Mesothelial cell of epicardium (in vitro differentiated cells): ENCODE results near the gene ROBO1. TPM values are rescaled to one million over a fixed set of nuclear protein-coding genes. Genes with fewer than 3 reads are reported as not detected.
A peak's percentile ranks its signal among the peaks of the same experiment; 100 is the strongest.
"Not testable (repeated sequence)": the region's sequence is repeated elsewhere in the genome, so short reads cannot be mapped to it uniquely, and the experiment has no call there.

Experiments
- DNase-seq, 2 experiments: peaks; one replicate each; pipeline ENCODE4 v3.0.0; 2021; ENCODE audit warnings: low spot score in 2 of 2; ENCODE audit not compliant: unreplicated experiment in 2 of 2
- H3K27ac Mint-ChIP-seq: 2 replicates; pipeline ENCODE4 v1.8.0; 2021; ENCODE audit warnings: mixed read lengths
- H3K27me3 Mint-ChIP-seq: 2 replicates; pipeline ENCODE4 v1.8.0; 2021; ENCODE audit warnings: low read depth, mixed read lengths
- H3K36me3 Mint-ChIP-seq: 2 replicates; pipeline ENCODE4 v1.8.0; 2021; ENCODE audit warnings: mixed read lengths
- H3K4me1 Mint-ChIP-seq: 2 replicates; pipeline ENCODE4 v1.8.0; 2021; ENCODE audit warnings: mixed read lengths
- H3K4me3 Mint-ChIP-seq: 2 replicates; pipeline ENCODE4 v1.8.0; 2021; ENCODE audit warnings: mild to moderate bottlenecking, moderate library complexity, mixed read lengths
- H3K9me3 Mint-ChIP-seq: 2 replicates; pipeline ENCODE4 v1.8.0; 2021; ENCODE audit warnings: mixed read lengths
- total RNA-seq: library from RNA; stranded (reverse); gene quantifications from 3 replicates; pipeline ENCODE4 v1.2.1, GENCODE V29; 2021
- TF ChIP-seq, protein P1 (sequence below): fragments of 200-600 bp; sonication (generic); IDR thresholded peaks from one replicate; pipeline ENCODE4 v1.5.0; 2021; ENCODE audit warnings: antibody characterized with exemption; ENCODE audit not compliant: unreplicated experiment

ROBO1 gene
- total RNA-seq, 1 donor from 2014 or later, result 143 TPM

DNA sequence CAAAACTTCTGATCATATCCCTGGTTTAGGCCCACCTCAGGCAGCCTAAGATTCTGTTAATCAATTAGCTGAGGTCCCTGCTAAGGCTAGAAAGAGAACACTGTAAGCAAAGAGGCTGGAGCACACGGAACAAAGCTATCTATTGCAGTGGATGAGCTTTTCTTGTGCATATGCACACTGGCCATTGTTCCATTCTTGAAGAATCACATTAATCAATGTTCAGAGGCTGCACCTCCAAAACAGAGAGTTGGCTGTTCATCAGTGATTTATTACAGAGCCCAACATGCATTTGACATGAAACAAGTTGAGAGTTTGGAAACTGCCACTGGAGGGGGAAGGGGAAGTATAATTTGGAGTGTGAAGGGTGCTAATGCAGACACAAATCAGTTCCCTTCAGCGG lies 873.0 kb downstream of the ROBO1 start:
- Mint-ChIP-seq H3K9me3 (peaks cover 14% of the 10 kb centered on the region), H3K36me3 (peaks cover 16% of the 10 kb centered on the region), H3K4me3 (no peak overlapping the region), H3K4me1 (peaks cover 27% of the 10 kb centered on the region), H3K27ac (no peak overlapping the region), H3K27me3 (no peaks in the 10 kb centered on the region)
- TF ChIP-seq, protein P1, sequence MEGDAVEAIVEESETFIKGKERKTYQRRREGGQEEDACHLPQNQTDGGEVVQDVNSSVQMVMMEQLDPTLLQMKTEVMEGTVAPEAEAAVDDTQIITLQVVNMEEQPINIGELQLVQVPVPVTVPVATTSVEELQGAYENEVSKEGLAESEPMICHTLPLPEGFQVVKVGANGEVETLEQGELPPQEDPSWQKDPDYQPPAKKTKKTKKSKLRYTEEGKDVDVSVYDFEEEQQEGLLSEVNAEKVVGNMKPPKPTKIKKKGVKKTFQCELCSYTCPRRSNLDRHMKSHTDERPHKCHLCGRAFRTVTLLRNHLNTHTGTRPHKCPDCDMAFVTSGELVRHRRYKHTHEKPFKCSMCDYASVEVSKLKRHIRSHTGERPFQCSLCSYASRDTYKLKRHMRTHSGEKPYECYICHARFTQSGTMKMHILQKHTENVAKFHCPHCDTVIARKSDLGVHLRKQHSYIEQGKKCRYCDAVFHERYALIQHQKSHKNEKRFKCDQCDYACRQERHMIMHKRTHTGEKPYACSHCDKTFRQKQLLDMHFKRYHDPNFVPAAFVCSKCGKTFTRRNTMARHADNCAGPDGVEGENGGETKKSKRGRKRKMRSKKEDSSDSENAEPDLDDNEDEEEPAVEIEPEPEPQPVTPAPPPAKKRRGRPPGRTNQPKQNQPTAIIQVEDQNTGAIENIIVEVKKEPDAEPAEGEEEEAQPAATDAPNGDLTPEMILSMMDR, result no peak
- DNase-seq, result no peak

DNA sequence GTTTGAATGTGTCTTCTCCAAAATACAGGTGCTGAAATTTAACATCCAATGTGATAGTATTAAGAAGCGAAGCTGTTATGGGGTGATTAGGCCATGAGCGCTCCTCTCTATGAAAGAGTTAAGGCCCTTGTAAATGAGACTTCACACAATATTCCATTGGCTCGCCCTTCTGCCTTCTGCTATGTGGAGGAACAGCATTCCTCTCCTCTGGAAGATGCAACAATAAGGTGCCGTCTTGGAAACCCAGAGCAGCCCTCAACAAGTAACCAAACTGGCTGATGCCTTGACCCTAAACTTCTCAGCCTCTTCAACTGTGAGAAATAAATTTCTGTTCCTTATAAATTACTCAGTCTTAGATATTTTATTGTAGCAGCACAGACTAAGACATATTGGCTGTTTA lies 874.6 kb downstream of the ROBO1 start:
- Mint-ChIP-seq H3K9me3 (peaks cover 14% of the 10 kb centered on the region), H3K4me3 (no peak overlapping the region), H3K36me3 (peaks cover 16% of the 10 kb centered on the region), H3K27me3 (no peaks in the 10 kb centered on the region), H3K27ac (no peak overlapping the region), H3K4me1 (peaks cover 41% of the 10 kb centered on the region)
- no peak for DNase-seq
- TF ChIP-seq, protein P1, result no peak

DNA sequence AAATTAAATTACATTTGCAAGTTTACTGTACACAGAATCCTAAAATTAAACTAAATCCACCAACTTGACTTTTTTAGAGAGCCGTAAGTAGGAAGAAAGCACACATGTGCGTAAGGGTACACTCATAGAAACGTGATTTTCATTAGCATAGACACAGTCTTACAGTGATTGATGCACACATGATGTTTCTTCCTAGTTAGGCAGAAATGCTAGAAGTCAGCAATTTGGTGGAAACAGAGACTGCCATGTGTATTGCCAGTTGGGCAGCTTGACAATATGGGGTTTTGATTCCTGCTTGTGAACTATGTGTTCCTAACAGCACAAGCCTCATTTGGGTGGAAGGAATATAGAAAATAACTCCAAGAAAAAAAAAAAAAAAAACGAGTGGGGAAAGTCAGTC lies 878.5 kb downstream of the ROBO1 start:
- DNase-seq, result no peak
- TF ChIP-seq, protein P1, result no peak
- H3K9me3 Mint-ChIP-seq, result peaks cover 14% of the 10 kb centered on the region
- no peak overlapping the region for H3K4me3 Mint-ChIP-seq
- H3K27me3 Mint-ChIP-seq, result no peaks in the 10 kb centered on the region
- H3K36me3 Mint-ChIP-seq, result peaks cover 16% of the 10 kb centered on the region
- peak overlapping the region; percentile 32 for H3K27ac Mint-ChIP-seq
- H3K4me1 Mint-ChIP-seq, result peaks cover 44% of the 10 kb centered on the region

- TF ChIP-seq, protein P1, result no peak
- no peak overlapping the region for H3K4me3 Mint-ChIP-seq
- peaks cover 41% of the 10 kb centered on the region for H3K4me1 Mint-ChIP-seq
- H3K9me3 Mint-ChIP-seq, result peaks cover 14% of the 10 kb centered on the region
- no peak for DNase-seq
- peaks cover 16% of the 10 kb centered on the region for H3K36me3 Mint-ChIP-seq
- H3K27me3 Mint-ChIP-seq, result no peaks in the 10 kb centered on the region
- peak overlapping the region; percentile 81 for H3K27ac Mint-ChIP-seq
Observed at GRCh38 chr3:78888635-78889034, 879.2 kb downstream of the ROBO1 start.

- TF ChIP-seq, protein P1, result no peak
- H3K27me3 Mint-ChIP-seq, result no peaks in the 10 kb centered on the region
Observed at GRCh38 chr3:78887547-78888011, 880.2 kb downstream of the ROBO1 start.

DNA sequence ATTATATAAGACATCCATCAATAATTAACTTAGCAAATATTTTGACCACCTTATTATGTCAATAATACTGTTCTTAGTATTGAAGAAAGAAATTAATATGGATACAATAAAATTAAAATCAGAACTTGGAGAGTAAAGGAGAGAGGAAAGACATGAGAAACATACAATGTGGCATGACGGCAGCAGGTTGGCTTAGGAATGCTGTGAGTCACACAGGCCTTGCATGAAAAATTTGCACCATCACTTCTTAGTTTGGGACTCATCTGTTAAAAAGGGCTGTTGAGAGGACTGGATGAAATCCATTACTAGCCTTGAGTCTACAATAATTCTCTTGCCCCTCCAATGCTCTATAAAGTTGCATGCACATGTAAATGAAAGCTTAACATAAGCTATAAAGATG lies 880.8 kb downstream of the ROBO1 start:
- Mint-ChIP-seq H3K27me3 (no peaks in the 10 kb centered on the region), H3K4me1 (peaks cover 34% of the 10 kb centered on the region), H3K27ac (peak overlapping the region; percentile 58), H3K9me3 (peaks cover 11% of the 10 kb centered on the region), H3K36me3 (peaks cover 10% of the 10 kb centered on the region), H3K4me3 (no peak overlapping the region)
- TF ChIP-seq, protein P1, result no peak
- DNase-seq, result no peak

More at GRCh38 chr3:78887547-78888011, 880.2 kb downstream of the ROBO1 start:
- peaks cover 34% of the 10 kb centered on the region for H3K4me1 Mint-ChIP-seq
- peaks cover 14% of the 10 kb centered on the region for H3K9me3 Mint-ChIP-seq
- H3K4me3 Mint-ChIP-seq, result no peak overlapping the region
- DNase-seq, result no peak
- H3K27ac Mint-ChIP-seq, result peak overlapping the region; percentile 58
- peaks cover 12% of the 10 kb centered on the region for H3K36me3 Mint-ChIP-seq

- H3K36me3 Mint-ChIP-seq, DNase-seq, H3K27me3 Mint-ChIP-seq, H3K27ac Mint-ChIP-seq, H3K9me3 Mint-ChIP-seq, H3K4me3 Mint-ChIP-seq: not testable (repeated sequence)
- peaks cover 48% of the 10 kb centered on the region for H3K4me1 Mint-ChIP-seq
Observed at GRCh38 chr3:78884567-78884966, 883.2 kb downstream of the ROBO1 start.
